B cell (primary cell): ENCODE data around the gene RBM17. TPM values are rescaled to one million over a fixed set of nuclear protein-coding genes. Genes with fewer than 3 reads are reported as not detected.

Experiments
- ATAC-seq: fragments of 200-7000 bp; cut with Tn5 transposase; one replicate; pipeline ENCODE4 v1.10.0; 2021; ENCODE audit warnings: low read depth, mild to moderate bottlenecking, moderate number of reproducible peaks, moderate library complexity
- CTCF ChIA-PET: fragments of 350-600 bp; sonication (Branson Sonifier 250); formaldehyde crosslinking; loops from one replicate; lab custom pipeline; 2021; ENCODE audit warnings: antibody characterized with exemption, inconsistent platforms; lab: Charles Lee
- POLR2A ChIA-PET: fragments of 350-600 bp; sonication (Branson Sonifier 250); formaldehyde crosslinking; loops from one replicate; lab custom pipeline; 2021; ENCODE audit warnings: antibody characterized with exemption; lab: Charles Lee
- DNase-seq: peaks from one replicate; pipeline ENCODE4 v3.0.0; 2013
- H2AFZ ChIP-seq: 2 replicates; pipeline ENCODE4 v1.6.1; 2012; ENCODE audit warnings: mild to moderate bottlenecking, low read depth, low read length; ENCODE audit not compliant: insufficient read depth, poor library complexity, severe bottlenecking
- H3K27ac ChIP-seq, 2 donors: 1 replicate in 1 of 2; 2 replicates in 1 of 2; pipeline ENCODE4 v1.5.1; 2012 to 2013; ENCODE audit warnings: low read length in 2 of 2, mild to moderate bottlenecking in 2 of 2, moderate library complexity in 1 of 2
- H3K27me3 ChIP-seq, 4 experiments: fragments of 200-600 bp in 1 of 4; sonication (generic) in 1 of 4; replicated peaks in 1 of 4; 1 replicate in 2 of 4; 2 replicates in 2 of 4; pipeline versions ENCODE4 v1.6.1 to v1.7.0; 2013 to 2016; ENCODE audit warnings: low read length in 3 of 4, mild to moderate bottlenecking in 2 of 4, mixed read lengths in 1 of 4, moderate library complexity in 1 of 4; ENCODE audit not compliant: insufficient read depth in 4 of 4, control insufficient read depth in 3 of 4; ENCODE audit errors: control extremely low read depth in 1 of 4
- H3K36me3 ChIP-seq, 2 experiments: replicated peaks in 1 of 2; 1 replicate in 1 of 2; 2 replicates in 1 of 2; pipeline versions ENCODE4 v1.6.1 to v1.7.1; 2013; ENCODE audit warnings: low read length in 1 of 2; ENCODE audit not compliant: insufficient read depth in 2 of 2, control insufficient read depth in 1 of 2; ENCODE audit errors: control extremely low read depth in 1 of 2, extremely low read depth in 1 of 2
- H3K4me1 ChIP-seq, 2 donors: fragments of 200-600 bp in 1 of 2; sonication (generic) in 1 of 2; 1 replicate in 1 of 2; 2 replicates in 1 of 2; pipeline versions ENCODE4 v1.5.1 to v1.6.1; 2013 to 2017; ENCODE audit warnings: low read length in 2 of 2; ENCODE audit not compliant: control insufficient read depth in 2 of 2, insufficient read depth in 2 of 2
- H3K4me2 ChIP-seq: replicated peaks from 2 replicates; pipeline ENCODE3; 2012; ENCODE audit warnings: mild to moderate bottlenecking, low read depth, low read length; ENCODE audit not compliant: poor library complexity, severe bottlenecking
- H3K4me3 ChIP-seq, 5 experiments: fragments of 200-600 bp in 1 of 5; sonication (generic) in 1 of 5; 1 replicate in 3 of 5; 2 replicates in 2 of 5; pipeline versions ENCODE4 v1.5.1 to v1.7.0; 2011 to 2016; ENCODE audit warnings: low read length in 4 of 5, mild to moderate bottlenecking in 4 of 5, low read depth in 2 of 5, control low read depth in 1 of 5, moderate library complexity in 1 of 5; ENCODE audit not compliant: insufficient read depth in 1 of 5; ENCODE audit errors: control extremely low read depth in 1 of 5, extremely low read depth in 1 of 5
- H3K79me2 ChIP-seq: fragments of 200-600 bp; sonication (generic); one replicate; pipeline ENCODE4 v1.6.0; 2016; ENCODE audit warnings: low read length; ENCODE audit not compliant: control insufficient read depth, insufficient read depth
- H3K9ac ChIP-seq: fragments of 200-600 bp; sonication (generic); 2 replicates; pipeline ENCODE4 v1.6.1; 2017; ENCODE audit warnings: mild to moderate bottlenecking, low read length, moderate library complexity
- H3K9me3 ChIP-seq, 3 donors: one replicate each; pipeline versions ENCODE4 v1.6.1 to v1.7.1; 2013; ENCODE audit warnings: low read length in 2 of 3; ENCODE audit not compliant: control insufficient read depth in 2 of 3, insufficient read depth in 1 of 3; ENCODE audit errors: control extremely low read depth in 1 of 3
- H4K20me1 ChIP-seq: 2 replicates; pipeline ENCODE4 v1.6.0; 2012; ENCODE audit warnings: mild to moderate bottlenecking, low read length; ENCODE audit not compliant: insufficient read depth, control insufficient read depth, poor library complexity, severe bottlenecking
- H3K27ac Mint-ChIP-seq: one replicate; pipeline ENCODE4 v1.8.0; 2021; ENCODE audit warnings: mixed read lengths
- H3K27me3 Mint-ChIP-seq: one replicate; pipeline ENCODE4 v1.8.0; 2021; ENCODE audit warnings: mixed read lengths
- H3K4me1 Mint-ChIP-seq: one replicate; pipeline ENCODE4 v1.8.0; 2021; ENCODE audit warnings: mixed read lengths
- H3K4me3 Mint-ChIP-seq: one replicate; pipeline ENCODE4 v1.8.0; 2021; ENCODE audit warnings: mixed read lengths
- H3K9me3 Mint-ChIP-seq: one replicate; pipeline ENCODE4 v1.8.0; 2022; ENCODE audit warnings: mixed read lengths; ENCODE audit not compliant: insufficient read depth
- EZH2 ChIP-seq: IDR thresholded peaks from 2 replicates; pipeline ENCODE4 v1.6.1; 2012; ENCODE audit warnings: borderline replicate concordance, low read depth, mild to moderate bottlenecking, moderate library complexity, low read length; ENCODE audit not compliant: insufficient read depth, poor library complexity, severe bottlenecking
- WGBS: methylation state at CpG from one replicate; pipeline ENCODE4 v1.1.5; 2013; ENCODE audit warnings: missing lambda C conversion rate; ENCODE audit not compliant: insufficient coverage; 5-methylcytosine and 5-hydroxymethylcytosine counted together
- intact Hi-C: fragments of 100-400 bp; cut with micrococcal nuclease; formaldehyde crosslinking; loops from one replicate; pipeline ENCODE4 v1.10.0; 2022
- polyA plus RNA-seq: library from polyadenylated mRNA; depleted of rRNA; stranded (reverse); fragments of >200 nt; gene quantifications from 2 replicates; pipeline ENCODE4 v1.2.3, GENCODE V29; 2012
- total RNA-seq, 2 donors: library from RNA; stranded (reverse); fragments of 120-200 nt in 1 of 2; gene quantifications; 1 replicate in 1 of 2; 2 replicates in 1 of 2; pipeline versions ENCODE4 v1.2.3 to v1.2.4, GENCODE V29; 2013 to 2022
- TF ChIP-seq, protein P1 (sequence below): fragments of 200-600 bp; IDR thresholded peaks from one replicate; pipeline ENCODE4 v1.8.0; 2022; ENCODE audit warnings: antibody characterized with exemption, mild to moderate bottlenecking

The RBM17 gene
- total and polyA plus RNA-seq, 2 donors (not counting 1 experiment from before 2014, with no cell fraction given): 34.7 to 168 TPM

DNA sequence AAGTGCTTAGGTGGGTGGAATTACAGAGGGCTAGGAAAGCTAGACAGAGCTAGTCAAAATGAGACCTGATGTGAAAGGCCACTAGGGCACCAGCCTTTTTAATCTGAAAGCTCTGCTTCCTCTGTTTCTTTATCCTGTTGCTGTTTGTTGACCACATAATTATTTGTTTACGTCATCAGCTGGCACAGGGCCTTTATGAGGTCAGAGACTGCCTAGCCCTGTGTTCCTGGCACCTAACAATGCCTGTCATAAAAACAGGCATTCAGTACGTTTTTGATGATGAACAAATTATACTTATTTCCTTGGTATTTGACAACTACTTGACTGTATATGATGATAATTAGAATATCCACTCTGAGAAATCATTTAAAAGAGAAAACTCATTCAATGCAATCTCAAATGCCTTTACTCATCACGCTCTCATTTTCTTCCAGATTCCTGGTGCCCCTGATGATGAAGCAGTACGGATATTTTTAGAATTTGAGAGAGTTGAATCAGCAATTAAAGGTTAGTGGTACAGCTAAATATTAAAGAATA, 26.0 kb downstream of the RBM17 start:
- Histone ChIP-seq H3K36me3 (peaks cover 4 to 66% of the 10 kb centered on the region in 2 experiments), H3K27ac (no peak overlapping the region), H3K4me2 (no peak overlapping the region), H4K20me1 (peaks cover 19% of the 10 kb centered on the region), H2AFZ (no peak overlapping the region), H3K4me3 (no peak overlapping the region), H3K79me2 (peaks cover 10% of the 10 kb centered on the region), H3K9me3 (no peaks in the 10 kb centered on the region), H3K4me1 (no peaks in the 10 kb centered on the region), H3K27me3 (no peaks in the 10 kb centered on the region), H3K9ac (no peak overlapping the region)
- intact Hi-C loops: no loop called here
- no peaks in the 10 kb centered on the region for H3K27me3 Mint-ChIP-seq
- CTCF ChIA-PET: interaction anchor here (0.9 to 1.0 kb wide), 3 partner anchors 37 to 287 kb away, joined by 3 to 7 read pairs (median 3); no protein-coding TSS in a partner anchor
- TF ChIP-seq, protein P1, sequence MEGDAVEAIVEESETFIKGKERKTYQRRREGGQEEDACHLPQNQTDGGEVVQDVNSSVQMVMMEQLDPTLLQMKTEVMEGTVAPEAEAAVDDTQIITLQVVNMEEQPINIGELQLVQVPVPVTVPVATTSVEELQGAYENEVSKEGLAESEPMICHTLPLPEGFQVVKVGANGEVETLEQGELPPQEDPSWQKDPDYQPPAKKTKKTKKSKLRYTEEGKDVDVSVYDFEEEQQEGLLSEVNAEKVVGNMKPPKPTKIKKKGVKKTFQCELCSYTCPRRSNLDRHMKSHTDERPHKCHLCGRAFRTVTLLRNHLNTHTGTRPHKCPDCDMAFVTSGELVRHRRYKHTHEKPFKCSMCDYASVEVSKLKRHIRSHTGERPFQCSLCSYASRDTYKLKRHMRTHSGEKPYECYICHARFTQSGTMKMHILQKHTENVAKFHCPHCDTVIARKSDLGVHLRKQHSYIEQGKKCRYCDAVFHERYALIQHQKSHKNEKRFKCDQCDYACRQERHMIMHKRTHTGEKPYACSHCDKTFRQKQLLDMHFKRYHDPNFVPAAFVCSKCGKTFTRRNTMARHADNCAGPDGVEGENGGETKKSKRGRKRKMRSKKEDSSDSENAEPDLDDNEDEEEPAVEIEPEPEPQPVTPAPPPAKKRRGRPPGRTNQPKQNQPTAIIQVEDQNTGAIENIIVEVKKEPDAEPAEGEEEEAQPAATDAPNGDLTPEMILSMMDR: no peak
- TF ChIP-seq EZH2: no peak
- H3K4me3 Mint-ChIP-seq: no peak overlapping the region
- no peak for ATAC-seq
- DNase-seq: no peak
- WGBS: 100% methylated on average over 1 of the region's 4 CpGs
- H3K9me3 Mint-ChIP-seq: no peaks in the 10 kb centered on the region
- POLR2A ChIA-PET: no interaction called here
- H3K27ac Mint-ChIP-seq: peak overlapping the region; percentile 37
- H3K4me1 Mint-ChIP-seq: no peaks in the 10 kb centered on the region

DNA sequence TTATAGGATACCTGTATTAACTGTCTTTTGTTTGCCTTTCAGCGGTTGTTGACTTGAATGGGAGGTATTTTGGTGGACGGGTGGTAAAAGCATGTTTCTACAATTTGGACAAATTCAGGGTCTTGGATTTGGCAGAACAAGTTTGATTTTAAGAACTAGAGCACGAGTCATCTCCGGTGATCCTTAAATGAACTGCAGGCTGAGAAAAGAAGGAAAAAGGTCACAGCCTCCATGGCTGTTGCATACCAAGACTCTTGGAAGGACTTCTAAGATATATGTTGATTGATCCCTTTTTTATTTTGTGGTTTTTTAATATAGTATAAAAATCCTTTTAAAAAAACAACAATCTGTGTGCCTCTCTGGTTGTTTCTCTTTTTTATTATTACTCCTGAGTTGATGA, 26.6 kb downstream of the RBM17 start:
- H3K27ac Mint-ChIP-seq: no peak overlapping the region
- no peaks in the 10 kb centered on the region for H3K9me3 ChIP-seq
- 100% methylated on average over 4 of the region's 4 CpGs for WGBS
- CTCF ChIA-PET: interaction anchor here (0.9 to 1.0 kb wide), 2 partner anchors 87 to 287 kb away, joined by 3 to 7 read pairs; no protein-coding TSS in a partner anchor
- intact Hi-C loops: no loop called here
- H2AFZ ChIP-seq: no peak overlapping the region
- TF ChIP-seq EZH2: no peak
- TF ChIP-seq, protein P1: no peak
- no peak overlapping the region for H3K9ac ChIP-seq
- no peaks in the 10 kb centered on the region for H3K27me3 Mint-ChIP-seq
- no peaks in the 10 kb centered on the region for H3K4me1 ChIP-seq
- POLR2A ChIA-PET: no interaction called here
- no peak overlapping the region for H3K4me3 Mint-ChIP-seq
- peaks cover 15% of the 10 kb centered on the region for H4K20me1 ChIP-seq
- H3K27ac ChIP-seq: no peak overlapping the region
- peaks cover 5% of the 10 kb centered on the region for H3K79me2 ChIP-seq
- DNase-seq: no peak
- H3K27me3 ChIP-seq: no peaks in the 10 kb centered on the region
- H3K4me1 Mint-ChIP-seq: no peaks in the 10 kb centered on the region
- no peak for ATAC-seq
- H3K36me3 ChIP-seq: peaks cover 4 to 60% of the 10 kb centered on the region in 2 experiments
- no peak overlapping the region for H3K4me3 ChIP-seq
- H3K4me2 ChIP-seq: no peak overlapping the region
- no peaks in the 10 kb centered on the region for H3K9me3 Mint-ChIP-seq
